GM21529 (cell line): ENCODE results near the gene GJC2.
"Not testable (repeated sequence)": the region's sequence is repeated elsewhere in the genome, so short reads cannot be mapped to it uniquely, and the experiment has no call there.

Experiments used
- ATAC-seq: cut with Tn5 transposase; IDR thresholded peaks from one replicate; pipeline ENCODE4 v1.9.1; 2021; ENCODE audit not compliant: unreplicated experiment

GJC2 gene

DNA sequence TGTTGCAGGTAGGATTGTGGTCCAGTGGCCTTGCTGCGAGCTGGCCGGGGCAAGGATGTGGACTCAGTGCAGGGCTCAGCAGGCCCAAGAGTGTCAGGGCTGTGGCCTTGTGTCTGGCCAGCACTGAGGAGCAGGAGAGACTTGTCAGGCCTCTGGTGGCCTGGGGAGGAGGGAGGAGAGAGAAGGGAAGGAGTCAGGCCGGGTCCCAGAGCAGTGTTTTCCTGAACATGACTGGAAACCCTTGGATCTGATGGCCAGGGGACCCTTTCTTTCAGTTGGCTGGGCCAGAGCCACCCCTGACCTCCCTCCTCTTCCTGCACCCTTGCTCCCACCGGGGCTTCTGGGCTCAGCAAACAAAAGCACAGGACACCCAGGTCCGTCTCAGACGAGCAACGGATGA is 20.9 kb downstream of the GJC2 start:
- ATAC-seq: no peak

DNA sequence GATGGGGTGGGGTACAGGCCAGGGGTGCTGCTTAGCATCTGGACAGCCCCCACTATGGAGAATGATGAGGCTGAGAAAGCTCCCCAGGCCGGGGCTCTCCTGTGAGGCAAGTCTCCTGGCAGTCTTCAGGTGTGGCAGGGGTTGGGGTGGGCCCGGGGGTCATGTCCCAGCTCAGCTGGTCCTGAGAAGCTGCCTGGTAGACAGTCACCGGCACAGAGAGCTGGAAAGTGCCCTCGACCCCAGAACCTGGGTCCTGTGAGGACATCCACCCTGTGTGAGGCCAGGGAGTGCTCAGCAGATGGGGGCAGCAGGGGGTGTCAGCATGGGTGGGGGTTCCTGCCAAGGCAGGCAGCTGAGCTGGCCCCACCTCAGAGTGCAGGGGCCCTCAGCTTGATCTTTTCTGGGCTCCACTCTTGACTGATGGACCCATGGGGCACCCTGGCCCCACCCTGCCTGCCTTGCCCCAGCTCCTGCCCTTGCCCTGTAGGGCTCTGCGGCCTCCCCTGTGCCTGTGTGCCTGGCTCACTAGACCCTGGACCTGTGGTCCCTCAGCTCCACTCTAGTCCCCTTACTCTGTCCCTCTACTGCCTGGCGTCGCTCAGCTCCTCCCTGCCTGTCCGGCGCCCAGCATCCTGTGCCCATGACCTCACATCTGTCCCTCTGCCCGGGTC is 21.6 kb downstream of the GJC2 start:
- no peak for ATAC-seq

DNA sequence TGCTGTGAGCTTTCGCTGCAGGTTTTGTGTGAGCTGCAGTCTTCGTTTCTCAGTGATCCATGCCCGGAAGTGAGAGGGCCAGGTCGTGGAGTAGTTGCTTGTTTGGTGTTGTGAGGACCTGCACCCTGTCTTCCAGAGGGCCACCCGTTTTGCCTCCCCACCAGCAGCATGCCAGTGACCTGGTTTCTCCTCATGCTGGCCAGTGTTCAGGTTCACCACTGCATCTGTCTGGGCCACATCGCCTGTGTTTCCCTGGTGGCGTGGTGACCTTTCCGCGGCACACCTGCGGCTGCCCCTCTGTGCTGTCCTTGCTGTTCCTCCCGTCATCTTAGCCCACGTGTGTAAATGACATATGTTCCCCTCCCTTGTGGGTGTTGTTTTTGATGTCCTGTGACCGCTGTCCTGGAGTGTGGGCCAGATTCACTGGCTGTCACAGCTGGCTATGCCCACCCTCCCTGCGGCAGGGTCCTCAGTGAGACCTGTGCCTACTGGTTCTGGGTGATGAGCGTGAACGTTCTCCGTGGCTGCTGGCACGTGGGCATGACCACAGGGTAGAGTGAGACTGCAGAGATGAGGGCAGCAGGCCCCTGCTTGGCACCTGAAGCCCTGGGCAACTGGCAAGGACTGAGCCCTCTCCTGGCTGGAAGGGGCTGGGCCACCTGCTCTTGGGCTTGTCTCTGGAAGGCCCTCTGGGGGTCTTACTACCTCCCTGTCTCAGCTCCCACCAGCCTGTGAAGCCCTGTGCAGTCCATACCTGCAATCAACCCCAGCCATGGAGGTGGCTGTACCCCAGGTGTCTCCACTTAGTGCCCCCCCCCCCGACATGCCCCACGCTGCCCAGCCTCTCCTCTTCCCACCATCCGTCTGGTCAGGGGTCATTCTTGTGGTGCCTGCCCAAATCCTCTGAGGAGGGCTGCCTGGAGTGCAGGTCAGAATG is 23.1 kb downstream of the GJC2 start:
- ATAC-seq: no peak

DNA sequence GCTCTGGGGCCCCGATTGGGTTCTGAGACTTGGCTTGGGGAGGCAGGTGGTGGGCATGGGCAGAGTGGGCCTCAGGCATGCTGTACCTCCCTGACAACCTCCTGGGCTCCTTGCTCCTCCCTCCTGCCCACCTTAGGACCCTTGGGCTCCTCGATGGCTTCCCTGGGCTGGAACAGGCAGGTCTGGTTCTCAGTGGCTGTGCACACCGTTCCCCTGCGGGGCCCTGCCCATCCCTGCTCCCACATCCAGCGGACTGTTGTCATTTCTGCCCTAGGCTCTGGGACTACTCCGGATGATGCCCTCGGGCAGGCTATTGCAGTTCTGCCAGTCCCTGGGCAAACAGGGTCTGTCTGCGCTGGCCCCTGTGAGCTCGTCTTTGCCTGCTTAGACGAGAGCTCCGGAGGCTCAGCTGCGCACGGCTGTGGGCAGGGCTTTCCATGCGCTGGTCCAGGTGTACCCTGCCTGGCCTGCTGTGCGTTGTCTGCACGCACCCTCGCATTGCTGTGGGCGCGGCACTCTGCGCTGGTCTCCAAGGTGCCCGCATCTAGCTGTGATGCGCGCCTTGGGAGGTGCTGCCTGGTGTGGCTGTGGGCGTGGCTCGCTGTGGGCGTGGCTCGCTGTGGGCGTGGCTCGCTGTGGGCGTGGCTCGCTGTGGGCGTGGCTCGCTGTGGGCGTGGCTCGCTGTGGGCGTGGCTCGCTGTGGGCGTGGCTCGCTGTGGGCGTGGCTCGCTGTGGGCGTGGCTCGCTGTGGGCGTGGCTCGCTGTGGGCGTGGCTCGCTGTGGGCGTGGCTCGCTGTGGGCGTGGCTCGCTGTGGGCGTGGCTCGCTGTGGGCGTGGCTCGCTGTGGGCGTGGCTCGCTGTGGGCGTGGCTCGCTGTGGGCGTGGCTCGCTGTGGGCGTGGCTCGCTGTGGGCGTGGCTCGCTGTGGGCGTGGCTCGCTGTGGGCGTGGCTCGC is 24.1 kb downstream of the GJC2 start:
- ATAC-seq: not testable (repeated sequence)

DNA sequence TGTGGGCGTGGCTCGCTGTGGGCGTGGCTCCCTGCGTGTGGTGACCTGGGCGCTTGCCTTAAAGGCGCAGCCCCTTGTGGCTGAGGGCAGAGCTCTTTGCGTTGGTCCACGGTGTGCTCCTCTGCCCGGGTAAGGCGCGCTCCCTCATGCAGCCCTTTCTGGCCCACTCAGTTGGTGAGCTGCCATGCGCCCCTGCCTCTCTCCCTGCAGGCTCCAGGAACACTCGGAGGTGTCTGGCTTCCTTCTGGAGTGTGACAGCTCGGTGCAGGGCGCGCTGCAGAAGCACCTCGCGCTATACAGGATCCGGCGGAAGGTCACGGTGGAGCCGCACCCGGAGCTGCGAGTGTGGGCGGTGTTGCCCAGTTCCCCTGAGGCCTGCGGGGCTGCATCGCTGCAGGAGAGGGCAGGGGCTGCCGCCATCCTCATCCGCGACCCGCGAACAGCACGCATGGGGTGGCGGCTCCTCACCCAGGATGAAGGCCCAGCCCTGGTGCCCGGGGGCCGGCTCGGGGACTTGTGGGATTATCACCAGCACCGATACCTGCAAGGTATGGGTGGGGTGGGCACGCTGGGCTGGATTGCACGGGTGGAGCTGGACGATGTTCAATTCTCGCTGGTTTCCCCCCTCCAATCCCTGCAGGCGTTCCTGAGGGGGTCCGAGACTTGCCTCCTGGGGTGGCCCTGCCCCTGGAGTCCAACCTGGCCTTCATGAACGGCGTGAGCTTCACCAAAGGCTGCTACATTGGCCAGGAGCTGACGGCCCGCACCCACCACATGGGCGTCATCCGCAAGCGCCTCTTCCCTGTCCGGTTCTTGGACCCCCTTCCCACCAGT is 25.0 kb downstream of the GJC2 start:
- no peak for ATAC-seq

DNA sequence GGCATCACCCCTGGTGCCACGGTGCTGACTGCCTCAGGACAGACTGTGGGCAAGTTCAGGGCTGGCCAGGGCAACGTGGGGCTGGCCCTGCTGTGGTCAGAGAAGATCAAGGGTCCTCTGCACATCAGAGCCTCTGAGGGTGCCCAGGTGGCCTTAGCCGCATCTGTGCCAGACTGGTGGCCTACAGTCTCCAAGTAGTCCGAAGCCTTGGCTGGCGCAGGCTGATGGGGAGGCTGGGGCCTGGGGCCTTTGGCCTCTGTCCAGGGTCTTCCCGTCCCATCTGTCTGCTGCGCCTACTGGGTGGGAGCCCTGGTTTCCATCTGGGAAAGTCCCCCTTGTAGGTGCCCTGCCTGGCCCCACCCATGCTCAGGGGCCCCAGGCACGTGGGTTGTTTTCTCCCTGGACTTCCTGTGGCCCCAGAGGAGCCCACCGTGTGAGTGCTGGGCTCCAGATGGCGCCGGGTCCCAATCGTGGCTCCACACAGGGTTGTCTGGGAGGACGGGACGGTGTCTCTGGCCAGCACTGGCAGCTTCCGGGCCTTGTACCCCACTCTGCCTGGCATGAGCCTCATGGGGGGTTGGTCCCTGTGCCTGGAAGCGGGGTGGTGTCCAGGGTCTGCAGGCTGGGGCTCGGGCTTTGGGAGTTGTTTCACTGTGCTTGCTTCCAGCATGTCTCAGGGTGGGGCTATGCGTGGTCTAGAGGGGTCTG is 25.7 kb downstream of the GJC2 start:
- ATAC-seq: no peak

DNA sequence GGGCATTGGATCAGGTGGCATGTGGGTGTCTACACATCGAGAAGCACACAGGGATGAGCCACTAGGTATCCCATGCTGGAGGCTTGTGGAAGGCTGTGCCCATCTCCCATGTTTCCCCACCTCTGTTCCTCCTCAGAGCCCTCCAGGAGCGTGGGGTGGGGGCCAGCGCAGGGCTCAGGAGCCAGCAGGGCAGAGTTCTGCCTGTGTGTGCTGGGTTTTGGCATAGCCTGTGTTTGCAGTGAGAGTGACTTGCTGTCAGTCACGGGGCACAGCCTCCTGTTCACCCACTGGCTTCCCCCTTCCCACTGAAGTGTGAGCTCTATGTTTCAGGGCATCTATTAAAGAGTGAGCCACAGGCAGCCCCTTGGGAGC is 26.3 kb downstream of the GJC2 start:
- ATAC-seq: no peak

DNA sequence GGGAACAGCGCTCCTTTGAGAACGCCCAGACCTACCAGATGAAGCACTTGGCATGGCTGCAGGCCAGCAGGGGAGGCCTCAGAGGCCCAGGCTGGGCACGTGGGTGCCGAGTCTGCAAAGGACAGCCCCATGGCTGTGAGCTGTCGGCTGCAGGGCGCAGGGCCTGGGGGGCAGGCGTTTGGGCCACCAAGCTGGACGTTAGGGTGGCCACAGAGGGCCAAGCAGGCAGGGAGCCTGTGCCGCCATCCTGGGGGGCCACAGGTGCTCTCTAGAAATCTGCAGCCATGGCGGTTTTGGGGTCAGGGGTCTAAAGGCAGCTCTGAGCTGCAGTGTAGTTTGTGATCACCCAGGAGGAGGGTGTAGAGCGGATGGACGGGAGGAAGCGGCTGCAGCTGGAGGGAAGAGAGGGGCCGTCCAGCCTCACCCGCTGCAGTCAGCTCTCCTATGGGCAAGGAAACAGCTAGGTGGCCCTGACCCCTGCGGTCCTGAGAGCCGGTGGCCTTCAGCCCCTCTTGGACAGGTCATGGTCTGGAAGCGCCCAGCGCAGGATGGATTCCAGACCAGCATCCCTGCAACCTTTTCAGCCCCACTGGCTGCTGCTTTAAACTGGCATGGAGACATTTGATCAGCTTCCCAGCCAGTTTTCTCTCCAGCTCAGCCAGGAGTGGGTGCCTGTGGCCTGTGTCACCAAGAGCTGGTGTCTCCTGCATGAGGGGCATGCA is 26.9 kb downstream of the GJC2 start:
- no peak for ATAC-seq

DNA sequence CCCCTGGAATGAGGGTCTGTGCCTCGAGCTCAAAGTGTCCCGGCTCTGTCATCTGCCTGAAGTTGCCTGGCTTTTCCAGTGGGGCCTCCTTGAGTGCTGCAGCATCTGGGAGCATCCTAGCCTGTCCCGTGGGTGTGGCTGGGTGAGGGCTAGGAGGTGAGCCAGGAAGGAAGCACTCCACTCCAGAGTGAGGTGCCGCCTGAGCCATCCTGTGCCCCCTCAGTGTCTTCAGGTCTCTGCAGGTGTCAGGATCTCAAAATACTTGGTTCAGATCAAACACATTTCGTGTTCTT is 27.4 kb downstream of the GJC2 start:
- no peak for ATAC-seq

DNA sequence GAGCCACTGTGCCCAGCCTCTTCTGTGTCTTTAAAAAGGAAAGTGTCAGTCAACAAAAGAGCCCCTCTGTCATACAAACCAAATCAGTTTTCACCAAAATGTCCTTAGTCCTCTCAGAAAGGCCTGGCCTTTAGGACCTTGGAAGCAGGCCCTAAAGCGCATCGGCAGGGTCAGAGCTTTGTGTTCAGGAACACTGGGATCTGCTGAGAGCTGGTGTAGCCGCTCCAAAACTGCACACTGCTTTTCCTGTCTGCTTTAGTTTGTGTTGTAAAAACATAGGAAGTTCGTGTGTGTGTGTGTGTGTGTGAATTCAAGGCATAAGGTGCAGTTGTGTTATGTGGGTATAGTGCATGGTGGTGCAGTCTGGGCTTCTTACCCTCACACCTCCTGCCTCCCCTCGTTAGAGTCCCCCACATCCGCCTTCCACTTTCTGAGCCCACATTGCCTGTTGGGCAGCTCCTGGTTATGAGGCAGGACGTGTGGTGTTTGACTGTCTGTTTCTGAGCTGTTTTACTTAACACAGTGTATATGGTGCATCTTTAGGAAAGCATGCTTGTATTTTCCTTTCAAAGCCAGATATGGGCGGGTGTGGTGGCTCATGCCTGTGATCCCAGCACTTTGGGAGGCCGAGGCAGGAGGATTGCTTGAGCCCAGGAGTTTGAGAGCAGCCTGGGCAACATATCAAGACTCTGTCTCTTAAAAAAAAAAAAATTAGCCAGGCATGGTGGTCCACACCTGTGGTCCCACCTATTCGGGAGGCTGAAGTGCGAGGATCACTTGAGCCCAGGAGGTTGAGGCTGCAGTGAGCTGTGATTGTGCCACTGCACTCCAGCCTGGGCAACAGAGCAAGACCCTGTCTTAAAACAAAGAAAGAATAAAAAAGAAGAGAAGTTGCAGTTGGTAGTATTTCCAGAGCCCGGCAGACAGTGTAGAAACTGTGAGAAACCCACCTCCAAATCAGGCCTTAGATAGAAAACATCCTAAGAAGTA is 28.3 kb downstream of the GJC2 start:
- ATAC-seq: no peak

DNA sequence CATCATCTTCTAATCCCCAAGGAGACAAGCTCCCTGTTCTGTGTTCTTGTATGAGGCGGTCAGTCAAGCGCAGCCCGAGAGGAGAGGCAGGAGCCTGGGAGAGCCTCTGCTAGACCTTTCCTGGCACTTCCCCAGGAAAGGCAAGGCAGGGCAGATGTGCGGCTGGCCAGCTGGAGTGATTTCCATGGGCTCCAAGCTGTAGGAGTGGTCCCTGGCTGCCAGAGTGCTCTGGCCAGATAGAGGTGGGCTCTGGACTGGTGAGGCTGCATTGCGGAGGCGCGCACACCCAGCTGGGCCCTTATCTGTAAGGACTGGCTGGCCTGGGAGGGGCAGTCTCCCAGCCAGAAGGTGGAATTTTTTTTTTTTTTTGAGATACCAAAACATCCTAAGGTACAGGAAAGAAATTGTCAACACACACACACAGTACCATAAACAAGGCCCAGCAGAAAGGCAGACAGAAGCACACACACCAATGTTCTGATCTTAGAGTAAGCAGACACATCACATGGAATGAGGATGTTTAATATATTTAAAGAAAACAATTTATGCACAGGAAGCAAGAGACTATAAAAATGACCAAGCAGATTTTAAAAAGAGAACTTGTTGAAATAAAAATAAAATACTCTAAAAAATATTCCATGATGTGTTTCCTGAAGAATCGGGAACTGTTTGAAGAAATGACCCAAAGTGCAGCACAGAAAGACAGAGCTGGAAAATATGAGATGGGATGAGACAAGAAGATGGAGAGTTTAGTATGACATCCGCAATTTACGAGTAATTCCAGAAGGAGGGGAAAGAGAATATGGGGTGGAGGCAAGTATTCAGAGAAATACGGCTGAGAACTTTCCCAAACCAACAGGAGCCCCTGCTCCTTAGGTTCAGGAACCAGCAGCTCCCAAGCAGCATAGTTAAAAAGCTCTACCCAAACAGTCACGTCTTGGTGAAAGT is 29.3 kb downstream of the GJC2 start:
- no peak for ATAC-seq

DNA sequence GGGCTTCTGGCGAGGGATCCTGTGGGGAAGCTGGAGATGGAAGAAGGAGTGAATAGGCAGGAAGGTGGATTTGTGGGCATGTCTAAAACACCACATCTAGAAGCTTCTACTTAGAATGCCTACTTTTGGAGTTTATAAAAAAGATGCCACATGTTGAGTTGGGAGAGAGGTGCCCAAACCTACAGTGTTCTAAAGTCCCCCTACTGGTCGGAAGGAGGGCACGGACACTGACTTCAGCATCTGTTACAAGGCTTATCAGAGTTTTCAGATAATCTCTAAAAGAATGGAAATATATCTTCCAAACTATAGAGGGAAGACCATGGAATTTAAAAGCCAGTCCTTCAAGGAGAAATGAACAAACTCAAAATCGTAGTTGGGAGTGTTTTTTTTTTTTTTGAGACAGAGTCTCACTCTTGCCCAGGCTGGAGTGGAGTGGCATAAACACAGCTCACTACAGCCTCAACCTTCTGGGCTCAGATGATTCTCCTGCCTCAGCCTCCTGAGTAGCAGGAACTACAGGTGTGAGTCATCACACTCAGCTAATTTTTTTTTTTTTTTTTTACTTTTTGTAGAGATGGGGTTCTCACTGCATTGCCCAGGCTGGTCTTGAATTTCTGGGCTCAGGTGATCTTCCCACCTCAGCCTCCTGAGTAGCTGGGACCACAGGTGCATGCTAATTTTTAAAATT is 30.7 kb downstream of the GJC2 start:
- ATAC-seq: no peak

DNA sequence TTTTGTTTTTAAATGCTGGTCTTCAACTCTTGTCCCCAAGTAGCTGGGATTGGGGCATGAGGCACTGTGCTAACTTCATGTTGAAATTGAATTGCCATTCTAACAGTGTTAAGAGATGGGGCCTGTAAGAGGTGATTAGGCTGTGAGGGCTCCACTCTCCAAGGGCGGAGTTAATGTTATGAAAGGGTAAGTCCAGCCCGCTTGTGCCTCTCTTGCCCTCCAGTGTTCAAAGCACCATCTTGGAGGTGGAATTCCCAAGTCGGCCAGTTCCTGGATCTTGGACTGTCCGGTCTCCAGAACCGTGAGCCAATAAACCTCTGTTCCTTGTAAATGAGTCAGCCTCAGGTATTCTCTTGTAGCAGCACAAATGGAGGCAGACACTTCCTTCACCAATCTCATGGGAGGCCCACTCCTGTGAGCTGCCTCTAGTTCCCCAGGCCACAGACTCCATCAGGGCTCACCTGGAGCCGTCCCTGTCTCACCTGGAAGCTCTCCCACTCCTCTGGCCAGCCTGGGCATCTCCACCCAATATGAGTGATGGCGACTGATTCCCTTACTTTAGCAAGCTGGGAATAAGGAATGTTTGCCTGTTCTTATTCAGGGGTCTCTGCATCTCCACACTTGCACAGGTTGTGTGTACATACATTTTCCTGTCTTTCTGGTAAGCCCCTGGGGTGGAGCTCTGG is 31.4 kb downstream of the GJC2 start:
- no peak for ATAC-seq

DNA sequence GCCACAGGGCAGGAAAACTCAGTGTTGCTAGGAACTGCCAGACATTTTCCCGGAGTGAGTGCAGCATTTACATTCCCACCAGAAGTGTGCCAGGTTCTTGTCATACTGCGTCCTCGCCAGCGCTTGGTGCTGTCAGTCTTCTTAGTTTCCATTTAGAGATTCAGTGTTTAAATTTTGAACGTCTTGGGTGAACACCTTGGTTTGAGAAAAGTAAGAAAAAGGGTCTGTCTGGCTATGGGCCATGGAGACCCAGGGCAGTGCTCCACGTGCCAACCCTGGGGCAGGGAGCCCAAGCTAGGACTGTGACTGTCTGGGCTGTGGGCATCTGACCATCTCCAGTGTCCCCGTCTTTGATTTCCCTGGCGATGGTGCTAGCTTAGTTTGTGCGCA is 31.9 kb downstream of the GJC2 start:
- no peak for ATAC-seq

DNA sequence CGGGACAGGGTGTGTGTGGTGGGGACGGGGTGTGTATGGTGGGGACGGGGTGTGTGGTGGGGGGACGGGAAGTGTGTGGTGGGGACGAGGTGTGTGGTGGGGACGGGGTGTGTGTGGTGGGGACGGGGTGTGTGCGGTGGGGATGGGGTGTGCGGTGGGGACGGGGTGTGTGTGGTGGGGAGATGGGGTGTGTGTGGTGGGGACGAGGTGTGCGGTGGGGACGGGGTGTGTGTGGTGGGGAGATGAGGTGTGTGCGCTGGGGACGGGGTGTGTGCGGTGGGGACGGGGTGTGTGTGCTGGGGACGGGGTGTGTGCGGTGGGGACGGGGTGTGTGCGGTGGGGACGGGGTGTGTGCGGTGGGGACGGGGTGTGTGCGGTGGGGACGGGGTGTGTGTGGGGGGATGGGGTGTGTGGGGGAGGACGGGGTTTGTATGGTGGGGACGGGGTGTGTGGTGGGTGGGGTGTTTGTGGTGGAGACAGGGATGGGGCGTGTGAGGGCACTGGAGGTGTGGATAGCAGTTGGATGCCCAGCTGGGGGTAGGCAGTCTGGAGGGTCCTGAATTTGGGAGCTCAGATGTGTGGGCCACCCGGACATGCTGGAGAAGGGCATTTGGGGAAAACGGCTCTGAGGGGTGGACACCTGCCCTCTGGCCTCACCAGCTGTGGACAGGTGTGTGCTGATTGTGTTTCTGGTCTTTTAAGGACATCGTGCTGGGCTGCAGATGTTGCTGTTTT is 32.7 kb downstream of the GJC2 start:
- no peak for ATAC-seq
